GM12892 (cell line): ENCODE data around the gene ADAMTS2.

Source experiments
- DNase-seq: peaks from one replicate; pipeline ENCODE4 v3.0.0; 2011; ENCODE audit not compliant: insufficient read length
- FAIRE-seq: peaks from 2 replicates; lab custom pipeline; 2011; peaks lifted over from hg19 to GRCh38; lab: Jason Lieb, UNC
- POLR2A ChIP-seq: IDR thresholded peaks from 2 replicates; pipeline ENCODE4 v1.6.1; 2011; ENCODE audit warnings: low read depth, low read length, control low read depth
- POLR2AphosphoS5 ChIP-seq: IDR thresholded peaks from 2 replicates; pipeline ENCODE4 v1.6.1; 2011; ENCODE audit warnings: low read depth, low read length, control low read depth
- TAF1 ChIP-seq: IDR thresholded peaks from 2 replicates; pipeline ENCODE4 v1.6.1; 2011; ENCODE audit warnings: low read depth, mild to moderate bottlenecking, control low read depth, low read length, borderline replicate concordance

ADAMTS2 gene

GRCh38 chr5:179185941-179186411, 159.3 kb downstream of the ADAMTS2 start:
- DNase-seq (no peak), FAIRE-seq (no peak)
- no peak for TF ChIP-seq POLR2A
- no peak for TF ChIP-seq TAF1
- TF ChIP-seq POLR2AphosphoS5 = no peak

- TF ChIP-seq POLR2A (no peak), TAF1 (no peak), POLR2AphosphoS5 (no peak)
- DNase-seq = no peak
- no peak for FAIRE-seq
Measured at GRCh38 chr5:179185256-179185940, 159.9 kb downstream of the ADAMTS2 start.

- no peak for FAIRE-seq
Measured at GRCh38 chr5:179184521-179185050, 160.7 kb downstream of the ADAMTS2 start.

GRCh38 chr5:179183481-179183880, 161.8 kb downstream of the ADAMTS2 start:
- TF ChIP-seq POLR2AphosphoS5 (no peak), TAF1 (no peak), POLR2A (no peak)
- DNase-seq = no peak
- no peak for FAIRE-seq

More at GRCh38 chr5:179184521-179185050, 160.7 kb downstream of the ADAMTS2 start:
- TF ChIP-seq TAF1 (no peak), POLR2A (no peak), POLR2AphosphoS5 (no peak)
- DNase-seq = no peak

DNA sequence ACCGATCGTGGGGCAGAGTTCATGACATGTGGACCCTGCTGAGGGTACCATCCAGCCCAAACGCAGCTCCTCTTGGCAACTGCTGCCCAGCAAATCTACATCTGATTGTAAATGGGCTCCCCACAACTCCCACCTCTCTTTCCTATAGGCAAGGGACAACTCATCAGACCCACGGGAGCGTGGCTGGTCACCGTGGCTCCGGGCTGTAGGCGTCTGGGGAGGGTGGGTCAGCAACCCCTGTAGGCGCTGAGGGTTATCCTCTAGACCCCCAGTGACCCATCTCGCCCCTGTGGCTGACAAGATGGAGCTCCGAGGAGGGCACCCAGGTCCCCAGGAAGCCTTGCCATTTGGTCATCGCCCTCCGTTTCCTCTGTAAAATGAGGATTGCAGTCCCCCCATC, 162.7 kb downstream of the ADAMTS2 start:
- TF ChIP-seq POLR2AphosphoS5 (no peak), TAF1 (no peak), POLR2A (no peak)
- no peak for FAIRE-seq
- DNase-seq = no peak

DNA sequence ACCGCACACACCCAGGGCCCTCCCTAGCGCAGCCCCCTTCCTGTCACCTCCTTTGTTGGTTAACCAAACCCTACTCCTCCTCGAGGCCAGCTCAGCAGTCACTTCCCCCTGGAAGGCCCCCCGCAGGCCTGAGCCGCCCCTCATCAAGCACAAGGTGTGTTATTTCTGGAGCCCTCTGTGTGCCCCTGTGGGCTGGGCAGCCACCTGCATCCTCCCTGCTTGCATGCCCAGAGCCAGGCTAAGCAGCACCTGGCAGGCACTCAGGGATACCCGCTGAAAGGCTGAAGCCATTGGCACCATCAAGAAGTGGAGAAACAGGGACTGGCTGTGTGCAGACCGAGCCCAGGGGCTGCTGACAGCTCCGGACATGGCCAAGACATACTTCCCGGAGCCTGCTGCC, 163.3 kb downstream of the ADAMTS2 start:
- FAIRE-seq (no peak), DNase-seq (no peak)
- TF ChIP-seq TAF1 (no peak), POLR2A (no peak), POLR2AphosphoS5 (no peak)

DNA sequence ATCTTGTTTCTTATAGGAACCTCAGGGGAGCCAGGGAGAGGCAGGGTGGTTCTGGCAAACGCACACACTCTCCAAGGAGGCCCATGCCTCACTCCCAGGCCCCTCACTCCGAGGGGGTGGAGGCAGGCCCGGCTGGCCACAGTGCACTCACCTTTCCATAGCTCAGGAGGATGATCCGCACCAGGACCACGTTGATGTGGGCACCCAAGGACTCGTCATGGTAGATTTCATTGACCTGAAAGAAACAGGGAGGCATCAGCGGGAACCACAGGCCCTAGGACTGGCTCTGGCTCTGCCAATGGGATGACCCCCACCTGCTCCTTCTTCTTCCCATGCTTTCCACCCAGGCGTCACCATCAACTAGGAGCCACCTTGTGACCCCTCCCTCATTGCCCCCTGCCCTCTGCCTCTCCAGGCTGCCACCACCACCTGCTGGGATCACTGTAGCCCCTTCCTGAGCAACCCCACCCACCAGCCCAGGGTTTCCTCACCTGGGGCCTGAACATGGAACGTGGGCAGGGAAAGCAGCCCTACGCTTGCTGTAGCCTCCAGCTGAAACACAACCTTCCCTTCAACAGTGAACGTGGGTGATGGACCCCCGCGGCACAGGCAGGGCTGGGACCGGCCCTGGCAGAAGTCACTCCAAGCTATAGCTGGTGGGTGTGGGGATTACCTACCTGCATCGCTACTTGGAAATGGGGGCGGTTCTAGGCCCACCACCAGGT, 164.2 kb downstream of the ADAMTS2 start:
- no peak for FAIRE-seq
- no peak for TF ChIP-seq TAF1
- TF ChIP-seq POLR2AphosphoS5 = no peak
- no peak for TF ChIP-seq POLR2A
- no peak for DNase-seq

DNA sequence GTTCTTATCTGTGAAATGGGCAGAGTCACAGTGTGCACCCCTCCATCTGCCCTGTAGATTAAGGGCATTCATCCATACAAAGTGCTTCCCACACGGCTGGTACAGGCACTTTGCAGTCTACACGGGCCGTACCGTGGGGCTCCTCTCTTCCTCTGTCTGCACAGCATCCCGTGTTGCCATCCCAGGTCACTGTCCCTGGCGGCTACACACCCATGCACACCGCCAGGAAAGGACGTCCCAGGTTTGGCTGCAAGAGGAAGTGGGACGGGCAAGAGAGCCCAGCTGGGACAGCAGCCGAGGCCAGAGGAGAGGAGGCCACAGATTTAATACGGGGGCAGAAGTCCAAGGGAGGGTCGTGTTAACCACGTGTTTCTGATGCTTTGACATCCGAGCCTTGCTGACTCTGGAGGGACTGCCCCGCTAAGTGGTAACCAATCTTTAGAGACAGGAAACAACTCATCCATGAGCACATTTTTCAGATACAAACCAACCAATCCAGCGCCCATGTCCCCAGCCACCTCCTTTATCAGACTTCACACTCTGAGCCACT, 165.1 kb downstream of the ADAMTS2 start:
- DNase-seq = no peak
- FAIRE-seq = no peak
- TF ChIP-seq POLR2AphosphoS5 = no peak
- no peak for TF ChIP-seq POLR2A
- no peak for TF ChIP-seq TAF1

DNA sequence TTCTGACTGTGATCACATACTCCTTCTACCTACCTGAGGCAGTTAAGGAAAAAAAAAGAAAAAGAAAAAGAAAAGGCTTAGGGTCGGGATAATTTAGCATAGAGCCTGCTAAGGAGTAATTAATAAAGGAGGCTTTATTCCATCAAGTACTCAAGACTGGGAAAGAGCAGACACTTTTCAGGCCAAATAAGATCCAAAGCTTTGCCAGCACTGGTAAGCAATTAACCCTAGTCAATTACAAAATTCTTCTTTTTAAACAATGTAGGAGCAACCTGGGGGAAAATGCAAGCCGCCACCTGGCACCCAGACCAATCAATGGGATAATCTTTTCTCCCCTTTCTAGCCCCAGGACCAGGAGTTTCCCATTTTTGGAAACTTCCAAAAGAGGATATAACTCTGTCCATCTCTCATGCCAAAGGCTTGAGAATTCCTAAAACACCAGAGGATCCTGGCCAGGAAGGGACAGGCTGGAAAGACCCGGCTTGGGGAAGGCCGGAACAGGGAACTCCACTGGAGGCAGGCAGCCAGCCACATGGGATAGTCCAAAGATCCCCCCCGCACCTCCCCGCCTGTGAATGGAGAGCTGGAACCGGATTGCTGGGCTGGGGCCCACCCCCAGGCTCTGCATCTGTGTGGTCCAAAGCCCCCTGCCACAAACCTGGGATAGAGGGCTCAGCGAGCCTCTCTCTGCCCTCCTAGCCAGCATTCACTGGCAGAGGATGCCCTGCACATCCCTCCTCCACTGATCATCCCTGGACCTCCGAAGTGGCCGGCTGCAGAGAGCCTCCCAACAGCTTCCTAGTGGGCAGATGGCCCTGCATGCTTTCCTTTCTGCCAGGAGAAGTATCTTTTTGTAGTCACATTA, 167.3 kb downstream of the ADAMTS2 start:
- TF ChIP-seq POLR2AphosphoS5 = no peak
- DNase-seq (no peak), FAIRE-seq (no peak)

DNA sequence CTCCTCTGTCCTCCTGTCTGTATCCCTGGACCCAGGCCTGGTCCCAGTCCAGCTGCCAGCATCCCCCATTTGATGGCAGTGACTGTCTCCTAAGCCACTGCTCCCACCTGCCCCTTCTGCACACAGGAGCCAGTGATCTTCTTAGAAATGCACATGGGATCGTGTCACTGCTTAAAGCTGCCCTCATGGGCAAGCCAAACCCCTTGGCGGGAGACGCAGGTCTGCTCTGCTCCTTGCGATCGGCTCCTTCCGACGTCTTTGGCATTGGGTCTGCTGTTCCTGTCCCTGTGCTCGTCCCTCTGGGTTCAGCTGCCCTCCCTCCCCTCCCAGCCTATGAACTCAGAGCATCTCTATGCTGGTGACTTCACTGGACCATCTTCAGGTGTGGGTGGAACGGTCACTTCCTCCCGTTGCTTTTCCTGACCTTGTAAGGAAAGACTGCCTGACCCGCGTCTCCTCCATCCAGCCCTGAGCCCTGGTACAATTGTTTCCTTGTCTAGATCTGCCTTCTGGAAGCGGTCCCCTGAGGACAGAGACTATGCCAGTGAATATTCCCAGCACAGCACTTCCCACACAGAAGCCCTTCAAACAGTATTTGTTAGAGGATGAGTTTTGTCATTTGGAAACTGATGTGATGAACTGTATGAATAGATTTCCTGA, 168.6 kb downstream of the ADAMTS2 start:
- no peak for DNase-seq
- TF ChIP-seq TAF1 (no peak), POLR2A (no peak), POLR2AphosphoS5 (no peak)
- no peak for FAIRE-seq

DNA sequence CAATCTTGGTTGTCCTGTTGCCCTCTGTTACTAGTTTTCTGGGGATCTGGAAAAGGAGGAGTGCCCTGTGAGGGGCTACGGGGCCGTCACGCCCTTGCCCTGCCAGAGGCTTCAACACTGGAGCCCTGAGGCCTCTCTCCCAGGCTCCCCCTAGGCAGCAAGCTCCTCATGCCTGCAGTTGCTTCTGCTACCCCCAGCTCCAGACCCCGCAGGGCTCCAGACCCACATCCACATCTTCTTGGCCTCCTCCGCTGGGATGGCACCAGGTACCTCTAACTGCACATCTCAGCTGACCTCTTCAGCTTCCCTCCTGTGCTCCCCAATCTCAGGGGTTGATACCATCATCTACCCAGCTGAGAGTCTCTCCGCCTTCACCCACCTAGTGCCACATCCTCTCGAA, 169.1 kb downstream of the ADAMTS2 start:
- no peak for FAIRE-seq
- no peak for DNase-seq
- TF ChIP-seq POLR2AphosphoS5 (no peak), POLR2A (no peak), TAF1 (no peak)
